ENCODE measurements around the gene EIPR1.
"Not testable (repeated sequence)": the region's sequence is repeated elsewhere in the genome, so short reads cannot be mapped to it uniquely, and the experiment has no call there.

EIPR1 gene

DNA sequence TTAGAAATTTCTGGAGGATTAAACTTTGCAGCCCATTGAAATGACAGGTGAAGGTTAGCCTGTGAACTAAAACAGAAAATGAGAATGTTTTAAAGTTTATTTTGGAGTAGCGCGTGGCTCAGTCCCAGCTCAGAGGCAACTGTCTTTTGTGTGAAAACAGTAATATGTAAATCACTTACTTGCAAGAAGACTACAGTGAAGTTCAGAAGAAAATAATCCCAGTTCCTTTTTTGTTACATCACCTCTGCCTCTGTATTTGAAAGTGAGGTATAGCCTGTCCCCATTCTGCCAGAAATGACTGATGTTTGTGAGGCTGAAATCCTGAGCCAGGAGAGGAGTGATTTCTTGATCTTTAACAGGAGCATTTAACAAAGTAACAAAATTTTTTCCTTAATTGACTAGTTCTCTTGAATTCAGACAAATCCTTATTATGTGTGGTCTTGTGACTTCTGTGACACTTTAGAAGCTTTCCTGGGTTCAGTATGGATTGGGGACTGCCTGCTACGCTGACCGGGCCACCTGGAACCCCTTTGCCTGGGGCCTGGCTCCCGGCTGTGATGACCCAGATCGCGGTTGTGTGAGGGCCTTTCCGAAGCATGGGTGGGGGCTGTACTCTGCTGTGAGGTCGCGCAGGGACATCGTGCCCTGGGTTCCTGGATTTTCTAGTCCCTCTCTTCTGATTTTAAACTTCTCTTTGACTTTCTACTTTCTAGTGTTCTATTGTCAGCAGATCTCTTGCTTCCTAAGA, 26.1 kb upstream of the EIPR1 start:
- in situ Hi-C loops (cut with MboI; ENCODE audit: low sequenced_read_pairs) = no loop called here

GRCh38 chr2:3399829-3400228, 22.2 kb upstream of the EIPR1 start:
- in situ Hi-C loops (cut with MboI; ENCODE audit: low sequenced_read_pairs) = no loop called here

DNA sequence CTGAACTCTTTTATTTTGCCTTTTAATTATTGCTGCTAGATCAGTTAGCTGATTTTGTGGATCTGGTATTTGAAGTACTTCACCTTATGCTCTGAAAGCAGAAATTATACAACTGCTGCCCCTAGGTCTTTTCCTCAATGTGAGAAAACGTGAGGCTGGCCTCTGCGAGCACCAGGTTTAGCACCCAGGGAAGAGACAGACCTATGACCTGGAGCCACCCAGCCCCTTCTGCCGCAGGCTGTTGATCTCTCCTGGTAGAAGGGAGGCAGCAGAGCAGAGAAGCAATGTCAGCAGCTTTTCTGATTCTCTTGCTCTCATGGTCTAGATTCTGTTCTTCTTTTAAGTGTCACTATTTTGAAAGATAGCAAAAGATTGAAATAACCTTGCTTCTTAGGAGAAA, 21.8 kb upstream of the EIPR1 start:
- in situ Hi-C loops (cut with MboI; ENCODE audit: low sequenced_read_pairs) = no loop called here

GRCh38 chr2:3398857-3399256, 21.2 kb upstream of the EIPR1 start:
- in situ Hi-C loops (cut with MboI; ENCODE audit: low sequenced_read_pairs) = no loop called here

- in situ Hi-C loops (cut with MboI; ENCODE audit: low sequenced_read_pairs) = no loop called here
Observed at GRCh38 chr2:3396920-3397559, 19.4 kb upstream of the EIPR1 start.

DNA sequence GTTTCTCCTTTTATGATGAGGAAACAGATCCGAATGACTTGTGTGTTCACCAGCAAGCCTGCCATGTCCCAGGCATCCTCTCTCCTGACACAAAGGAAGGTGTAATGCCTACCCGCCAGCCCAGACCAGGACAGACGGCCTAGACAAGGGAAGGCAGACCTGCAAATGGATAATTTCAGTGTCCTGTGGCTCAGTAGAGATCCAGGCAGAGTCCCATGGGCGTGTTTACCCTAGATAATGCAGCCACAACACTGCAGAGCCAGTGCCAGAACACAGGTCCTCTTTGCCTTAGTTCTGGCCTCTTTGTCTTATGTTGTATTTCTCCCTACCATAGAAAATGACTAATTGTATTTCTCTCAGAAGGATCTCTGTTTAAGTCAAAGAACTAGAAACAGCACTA, 14.6 kb upstream of the EIPR1 start:
- in situ Hi-C loops (cut with MboI; ENCODE audit: low sequenced_read_pairs) = no loop called here

GRCh38 chr2:3390041-3390440, 12.4 kb upstream of the EIPR1 start:
- in situ Hi-C loops (cut with MboI; ENCODE audit: low sequenced_read_pairs) = no loop called here

GRCh38 chr2:3389193-3389592, 11.6 kb upstream of the EIPR1 start:
- in situ Hi-C loops (cut with MboI; ENCODE audit: low sequenced_read_pairs) = no loop called here

DNA sequence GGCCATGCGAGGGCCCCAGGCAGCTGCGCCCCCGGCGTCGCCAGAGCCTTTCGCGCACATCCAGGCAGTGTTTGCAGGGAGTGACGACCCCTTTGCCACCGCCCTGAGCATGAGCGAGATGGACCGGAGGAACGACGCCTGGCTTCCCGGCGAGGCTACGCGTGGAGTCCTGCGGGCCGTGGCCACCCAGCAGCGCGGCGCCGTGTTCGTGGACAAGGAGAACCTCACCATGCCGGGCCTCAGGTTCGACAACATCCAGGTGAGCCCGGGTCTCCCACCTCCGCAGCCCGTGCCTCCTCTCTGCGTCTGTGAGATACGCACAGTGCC, 10.8 kb upstream of the EIPR1 start:
- in situ Hi-C loops (cut with MboI; ENCODE audit: low sequenced_read_pairs) = no loop called here

DNA sequence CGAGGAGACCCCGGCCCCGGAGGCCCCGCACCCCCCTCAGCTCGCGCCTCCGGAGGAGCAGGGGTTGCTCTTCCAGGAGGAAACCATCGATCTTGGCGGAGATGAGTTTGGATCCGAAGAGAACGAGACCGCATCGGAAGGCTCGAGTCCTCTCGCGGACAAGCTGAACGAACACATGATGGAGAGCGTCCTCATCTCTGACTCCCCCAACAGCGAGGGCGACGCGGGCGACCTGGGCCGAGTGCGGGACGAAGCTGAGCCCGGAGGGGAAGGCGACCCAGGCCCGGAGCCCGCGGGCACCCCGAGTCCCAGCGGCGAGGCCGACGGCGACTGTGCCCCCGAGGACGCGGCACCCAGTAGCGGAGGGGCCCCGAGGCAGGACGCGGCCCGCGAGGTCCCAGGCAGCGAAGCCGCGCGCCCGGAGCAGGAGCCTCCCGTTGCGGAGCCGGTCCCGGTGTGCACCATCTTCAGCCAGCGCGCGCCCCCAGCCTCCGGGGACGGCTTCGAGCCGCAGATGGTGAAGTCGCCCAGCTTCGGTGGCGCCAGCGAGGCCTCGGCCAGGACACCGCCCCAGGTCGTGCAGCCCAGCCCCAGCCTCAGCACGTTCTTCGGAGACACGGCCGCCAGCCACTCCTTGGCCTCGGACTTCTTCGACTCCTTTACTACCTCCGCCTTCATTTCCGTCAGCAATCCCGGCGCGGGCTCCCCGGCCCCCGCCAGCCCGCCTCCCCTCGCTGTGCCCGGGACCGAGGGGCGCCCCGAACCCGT, 10.2 kb upstream of the EIPR1 start:
- in situ Hi-C loops (cut with MboI; ENCODE audit: low sequenced_read_pairs) = no loop called here

GRCh38 chr2:3387011-3387410, 9.4 kb upstream of the EIPR1 start:
- in situ Hi-C loops (cut with MboI; ENCODE audit: low sequenced_read_pairs) = no loop called here

GRCh38 chr2:3386448-3386958, 8.9 kb upstream of the EIPR1 start:
- in situ Hi-C loops (cut with MboI; ENCODE audit: low sequenced_read_pairs) = no loop called here

GRCh38 chr2:3379647-3380534, 2.3 kb upstream of the EIPR1 start, which contains the start of gene TRAPPC12:
Gene TRAPPC12, plus strand, starts transcription at chr2:3379694. Its CDS starts 7,930 bp downstream, at chr2:3387624.
- in situ Hi-C loops (cut with MboI; ENCODE audit: low sequenced_read_pairs) = no loop called here

GRCh38 chr2:3379339-3379646, 1.7 kb upstream of the EIPR1 start:
- in situ Hi-C loops (cut with MboI; ENCODE audit: low sequenced_read_pairs) = no loop called here

- in situ Hi-C loops (cut with MboI; ENCODE audit: low sequenced_read_pairs) = no loop called here
Observed at GRCh38 chr2:3377279-3377611, 373 bp downstream of the EIPR1 start.

GRCh38 chr2:3376821-3377220, 797 bp downstream of the EIPR1 start:
- in situ Hi-C loops (cut with MboI; ENCODE audit: low sequenced_read_pairs) = no loop called here

- in situ Hi-C loops (cut with MboI; ENCODE audit: low sequenced_read_pairs) = not testable (repeated sequence)
Observed at GRCh38 chr2:3369340-3370181, 8.1 kb downstream of the EIPR1 start.

- in situ Hi-C loops (cut with MboI; ENCODE audit: low sequenced_read_pairs) = no loop called here
Observed at GRCh38 chr2:3368261-3368722, 9.3 kb downstream of the EIPR1 start.

DNA sequence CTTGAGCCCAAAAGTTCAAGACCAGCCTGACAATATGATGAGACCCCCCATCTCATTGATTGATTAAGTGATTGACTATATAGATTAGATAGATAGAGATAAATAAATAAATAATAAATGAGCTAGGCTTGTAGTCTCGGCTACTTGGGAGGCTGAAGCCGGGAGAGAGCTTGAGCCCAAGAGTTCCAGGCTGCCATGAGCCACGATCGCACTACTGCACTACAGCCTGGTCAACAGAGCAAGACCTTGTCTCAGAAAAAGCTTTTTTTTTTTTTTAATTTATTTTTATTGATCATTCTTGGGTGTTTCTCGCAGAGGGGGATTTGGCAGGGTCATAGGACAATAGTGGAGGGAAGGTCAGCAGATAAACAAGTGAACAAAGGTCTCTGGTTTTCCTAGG, 12.4 kb downstream of the EIPR1 start:
- in situ Hi-C loops (cut with MboI; ENCODE audit: low sequenced_read_pairs) = no loop called here
